NCI-H524 treated with DMSO at 0.1 percent for 48 hours (cell line): ENCODE results near the gene APOBEC4.

Experiments used
- DNase-seq: peaks from one replicate; lab custom pipeline; 2025; lab: John Stamatoyannopoulos, UW

APOBEC4 gene

DNA sequence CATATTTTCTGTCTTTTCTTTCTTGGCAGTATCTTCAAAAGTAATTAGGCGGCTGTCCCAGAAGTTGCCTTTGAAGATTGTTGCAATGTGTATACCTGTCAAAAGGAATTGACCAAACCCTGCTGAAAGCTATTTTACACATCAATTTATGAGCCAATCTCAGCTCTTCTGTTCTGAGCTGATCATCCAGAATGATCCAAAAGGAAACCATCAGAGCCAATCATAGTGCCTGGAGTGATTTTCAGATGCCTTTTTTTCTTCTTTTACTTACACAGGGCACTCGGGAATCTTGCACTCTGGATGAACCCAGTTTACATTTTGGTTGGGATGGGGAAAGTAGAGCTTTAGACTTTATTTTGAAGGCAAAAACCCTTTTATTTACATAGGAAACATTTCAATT lies 21.8 kb upstream of the APOBEC4 start:
- no peak for DNase-seq

GRCh38 chr1:183674339-183674738 lies 21.2 kb upstream of the APOBEC4 start:
- DNase-seq, result no peak

DNA sequence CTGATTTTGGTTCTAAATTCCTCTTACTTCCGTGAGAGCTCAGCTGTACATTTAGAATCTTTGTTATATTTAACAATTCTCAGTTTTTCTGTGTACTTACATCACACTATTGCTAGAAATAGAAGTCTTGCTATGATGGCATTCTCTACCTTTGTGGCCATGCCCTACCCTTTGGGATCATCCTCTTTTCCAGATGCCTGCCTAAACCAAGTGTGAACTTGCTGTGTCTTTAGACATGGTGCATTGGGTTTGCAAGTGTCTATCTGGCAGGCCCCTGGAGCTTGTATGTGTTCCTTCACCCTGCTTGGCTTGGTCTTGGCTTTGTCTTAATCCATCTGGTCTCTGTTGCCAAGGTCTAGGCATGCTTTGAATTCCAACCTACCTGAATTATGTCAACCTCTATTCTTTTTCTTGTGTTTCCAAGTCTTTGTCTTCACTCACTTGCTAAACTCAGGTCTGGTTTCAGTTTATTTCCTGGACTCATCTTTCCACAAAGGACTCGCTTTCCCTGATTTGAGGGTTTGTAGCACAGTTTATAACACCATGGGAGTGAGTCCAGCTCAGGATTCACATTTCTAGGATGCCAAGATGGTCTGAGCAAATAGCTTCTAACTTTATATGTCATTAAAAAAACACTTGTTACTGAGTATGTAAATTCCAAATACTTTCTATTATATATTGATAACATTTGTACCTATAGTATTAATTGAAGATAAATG lies 20.6 kb upstream of the APOBEC4 start:
- no peak for DNase-seq

DNA sequence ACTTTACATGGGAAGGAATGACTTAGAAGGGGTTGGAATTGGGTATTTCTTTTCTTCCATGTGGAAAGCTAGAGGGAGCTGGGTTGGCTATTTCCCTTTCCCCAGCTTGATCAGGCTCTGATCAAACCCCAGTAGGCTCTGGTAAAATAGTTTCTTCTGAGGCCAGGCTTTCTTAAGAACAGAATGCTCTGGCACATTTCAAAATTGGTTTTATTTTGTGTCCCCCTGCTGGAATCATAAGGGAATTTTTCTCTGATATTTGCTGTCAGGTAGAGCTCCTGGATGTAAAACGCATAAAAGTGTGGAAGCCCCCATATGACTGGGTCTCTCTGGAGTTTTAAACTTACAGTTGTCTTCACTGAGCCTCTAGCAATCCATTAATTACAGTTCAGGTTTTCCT lies 17.1 kb upstream of the APOBEC4 start:
- no peak for DNase-seq

DNA sequence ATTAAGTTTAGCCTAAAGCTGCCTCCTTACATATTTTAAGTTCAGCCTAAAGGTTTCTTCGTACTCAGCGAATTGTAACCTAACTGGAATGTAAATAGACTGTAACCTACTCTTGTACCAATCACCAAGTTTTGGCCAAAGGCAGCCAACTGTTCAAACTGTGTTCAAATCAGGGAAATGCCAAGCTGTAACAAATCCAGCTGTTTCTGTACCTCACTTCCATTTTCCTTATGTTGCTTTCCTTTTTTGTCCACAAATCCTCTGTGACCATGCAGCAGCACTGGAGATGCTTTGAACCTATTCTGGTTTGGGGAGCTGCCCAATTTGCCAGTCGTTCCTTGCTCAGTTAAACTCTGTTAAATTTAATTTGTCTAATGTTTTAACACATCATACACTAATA lies 3.2 kb upstream of the APOBEC4 start:
- no peak for DNase-seq

GRCh38 chr1:183655562-183656075 lies 2.5 kb upstream of the APOBEC4 start:
- DNase-seq, result peak; percentile 29

DNA sequence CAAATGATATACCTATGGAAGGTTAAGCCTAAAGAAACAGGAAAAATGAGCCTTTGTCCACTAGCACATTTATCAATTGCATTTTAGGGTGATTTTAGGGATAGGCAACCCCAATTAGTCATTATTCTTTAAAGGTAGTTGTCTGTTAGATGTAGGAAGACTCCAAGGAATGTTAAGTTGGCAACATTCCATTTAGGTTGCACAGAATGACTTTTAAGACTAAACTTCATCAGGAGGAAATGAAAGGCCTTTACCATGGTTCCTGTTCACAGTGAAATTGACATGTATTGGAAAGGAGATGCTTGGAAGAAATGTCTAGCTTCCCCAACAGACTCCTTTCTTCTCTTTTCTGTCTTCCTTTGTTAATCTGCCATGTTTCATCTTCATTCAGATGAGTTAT lies 1.6 kb upstream of the APOBEC4 start:
- DNase-seq, result no peak

DNA sequence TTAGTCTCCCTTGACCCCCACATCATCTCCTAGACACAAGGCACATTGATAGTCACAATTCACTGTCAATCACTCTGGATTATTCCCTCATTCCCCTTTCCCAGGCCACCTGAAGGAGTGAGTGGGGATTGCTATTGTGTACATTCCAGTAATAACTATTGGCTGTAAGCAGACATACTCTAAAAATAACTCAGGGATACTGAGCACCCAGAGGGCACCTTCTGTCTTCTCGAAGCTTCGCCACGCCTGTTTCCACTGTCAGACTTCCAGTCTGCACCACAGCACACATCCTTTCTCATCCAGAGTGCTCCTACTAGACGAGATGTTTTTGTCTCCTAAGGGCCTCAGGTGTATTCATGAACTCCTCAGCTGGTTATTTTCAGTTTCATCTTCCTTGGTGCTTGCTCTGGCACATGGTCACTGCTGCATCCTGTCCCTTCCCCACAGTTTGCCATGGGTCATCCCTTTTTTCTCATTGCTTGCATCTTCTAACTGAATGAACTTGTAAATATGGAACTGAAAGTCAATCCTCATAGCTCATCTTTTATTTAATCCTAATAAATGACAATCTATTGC lies 848 bp upstream of the APOBEC4 start:
- no peak for DNase-seq

GRCh38 chr1:183653462-183653794 lies 312 bp upstream of the APOBEC4 start:
- no peak for DNase-seq

- DNase-seq, result no peak
Observed at GRCh38 chr1:183652107-183652506, 1.0 kb downstream of the APOBEC4 start.

DNA sequence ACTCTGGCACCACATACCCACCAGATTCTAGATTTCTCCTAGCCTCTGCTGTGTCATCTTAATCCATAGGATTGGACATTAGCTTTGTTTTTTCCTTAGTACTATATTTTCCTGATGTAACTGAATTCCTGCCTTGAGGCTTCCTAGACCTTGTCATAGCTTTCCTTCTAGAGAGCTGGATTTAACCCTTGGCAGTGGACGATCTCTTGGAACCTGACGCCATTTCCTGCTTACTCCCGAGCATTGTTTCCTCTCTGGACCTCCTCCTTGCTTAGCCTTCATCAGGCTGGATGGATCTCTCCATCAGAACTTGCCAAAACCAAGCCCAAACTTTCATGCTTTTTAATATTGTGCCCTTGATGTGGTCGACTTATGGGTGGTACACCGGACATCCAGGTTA lies 1.5 kb downstream of the APOBEC4 start:
- no peak for DNase-seq

GRCh38 chr1:183648042-183648441 lies 5.1 kb downstream of the APOBEC4 start:
- DNase-seq, result no peak

GRCh38 chr1:183646776-183647175 lies 6.3 kb downstream of the APOBEC4 start:
- DNase-seq, result peak; percentile 76

DNA sequence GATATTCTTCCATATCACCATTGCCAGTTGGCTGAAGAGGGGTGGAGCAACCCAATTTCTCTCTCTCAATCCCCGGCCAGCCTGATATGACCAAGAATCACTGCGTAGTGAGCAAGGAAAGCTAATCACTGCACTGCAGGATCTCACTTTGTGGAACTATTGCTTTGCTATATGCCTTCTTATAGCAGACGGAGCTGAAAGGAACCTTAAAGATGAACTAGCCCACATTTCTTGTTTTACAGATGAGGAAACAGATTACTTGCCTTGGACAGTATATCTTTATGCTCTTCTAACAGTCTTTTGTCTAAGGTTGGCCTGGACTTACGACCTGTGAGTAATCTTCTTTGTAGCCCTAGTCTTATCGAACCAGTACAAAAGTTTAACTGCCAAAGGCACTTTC lies 7.6 kb downstream of the APOBEC4 start:
- DNase-seq, result no peak

- DNase-seq, result no peak
Observed at GRCh38 chr1:183642166-183642565, 10.9 kb downstream of the APOBEC4 start.

DNA sequence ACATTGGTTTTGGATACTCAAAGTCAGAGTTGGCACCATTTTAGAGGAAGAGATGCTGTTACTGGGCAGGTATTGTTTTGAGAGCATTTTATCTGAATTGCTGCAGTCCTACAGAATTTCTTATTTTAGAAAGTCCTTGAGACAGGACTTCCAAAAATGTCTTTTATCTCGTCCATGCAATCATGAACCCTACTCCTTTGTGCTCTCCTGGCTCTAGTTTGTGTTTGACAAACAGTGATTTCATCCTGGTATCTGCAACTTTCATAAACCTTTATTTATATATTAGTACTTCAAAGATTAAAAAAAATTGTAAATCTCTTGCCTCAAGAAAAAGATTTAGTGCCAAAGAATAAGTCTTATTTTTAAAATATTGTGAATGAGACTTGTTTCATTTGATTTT lies 12.9 kb downstream of the APOBEC4 start:
- DNase-seq, result no peak

DNA sequence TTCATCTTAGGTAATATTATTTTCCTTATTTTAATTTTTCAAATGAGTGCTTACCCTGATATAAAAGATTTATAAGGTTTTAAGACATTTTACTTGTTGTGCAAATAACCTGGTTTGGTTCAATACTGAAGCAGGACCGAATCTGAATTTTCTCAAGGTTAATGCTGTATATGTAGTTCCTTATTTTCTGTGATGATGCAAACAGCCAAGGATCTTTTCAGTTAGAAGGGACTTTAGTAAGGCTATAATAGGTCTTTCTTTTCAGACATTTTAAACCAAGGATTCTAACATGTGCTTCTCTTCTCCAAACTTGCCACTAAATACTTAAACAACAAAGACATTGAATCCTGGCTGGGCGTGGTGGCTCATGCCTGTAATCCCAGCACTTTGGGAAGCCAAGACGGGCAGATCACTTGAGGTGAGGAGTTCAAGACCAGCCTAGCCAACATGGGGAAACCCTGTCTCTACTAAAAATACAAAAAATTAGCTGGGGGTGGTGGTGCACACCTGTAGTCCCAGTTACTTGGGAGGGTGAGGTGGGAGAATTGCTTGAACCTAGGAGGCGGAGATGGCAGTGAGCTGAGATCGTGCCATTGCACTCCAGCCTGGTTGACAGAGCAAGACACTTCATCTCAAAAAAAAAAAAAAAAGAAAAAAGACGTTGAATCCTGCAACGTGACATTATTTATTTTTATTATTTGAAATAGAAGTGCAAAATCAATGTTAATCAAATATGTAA lies 14.3 kb downstream of the APOBEC4 start:
- no peak for DNase-seq

DNA sequence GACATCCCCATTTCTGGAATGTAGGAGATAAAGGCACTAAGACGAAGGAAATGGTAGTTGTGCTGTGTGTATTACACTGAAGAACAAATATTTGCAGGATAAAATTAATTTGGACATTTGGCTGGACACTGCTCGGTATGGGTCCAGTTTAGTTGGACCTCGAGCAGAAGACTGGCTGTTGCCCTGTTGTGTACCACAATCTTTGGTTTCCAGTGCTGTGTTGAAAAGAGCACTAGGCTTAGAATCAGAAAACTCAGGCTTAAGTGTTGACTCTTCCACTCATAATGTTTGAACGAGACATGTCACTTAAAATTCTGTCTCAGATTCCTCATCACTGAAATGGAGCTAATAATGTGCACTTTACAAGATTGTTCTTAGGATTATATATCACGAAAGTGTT lies 16.3 kb downstream of the APOBEC4 start:
- no peak for DNase-seq

DNA sequence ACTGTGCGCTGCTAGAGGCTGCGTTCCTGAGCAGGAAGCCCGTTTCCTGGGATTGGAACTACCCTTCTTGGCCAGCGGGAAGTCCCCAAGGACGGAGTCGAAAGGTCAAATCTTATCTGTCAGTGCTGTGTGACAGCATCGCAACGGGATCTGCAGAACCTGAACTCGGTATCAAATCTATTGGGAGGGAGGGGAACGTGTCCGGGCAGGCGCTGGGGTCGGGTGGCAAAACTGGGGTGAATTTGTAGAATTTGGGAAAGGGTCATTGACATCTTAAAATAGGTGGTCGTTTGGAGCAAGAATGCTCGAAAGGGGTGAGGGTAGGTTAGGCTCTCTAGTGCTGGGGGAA lies 16.8 kb downstream of the APOBEC4 start:
- DNase-seq, result no peak

DNA sequence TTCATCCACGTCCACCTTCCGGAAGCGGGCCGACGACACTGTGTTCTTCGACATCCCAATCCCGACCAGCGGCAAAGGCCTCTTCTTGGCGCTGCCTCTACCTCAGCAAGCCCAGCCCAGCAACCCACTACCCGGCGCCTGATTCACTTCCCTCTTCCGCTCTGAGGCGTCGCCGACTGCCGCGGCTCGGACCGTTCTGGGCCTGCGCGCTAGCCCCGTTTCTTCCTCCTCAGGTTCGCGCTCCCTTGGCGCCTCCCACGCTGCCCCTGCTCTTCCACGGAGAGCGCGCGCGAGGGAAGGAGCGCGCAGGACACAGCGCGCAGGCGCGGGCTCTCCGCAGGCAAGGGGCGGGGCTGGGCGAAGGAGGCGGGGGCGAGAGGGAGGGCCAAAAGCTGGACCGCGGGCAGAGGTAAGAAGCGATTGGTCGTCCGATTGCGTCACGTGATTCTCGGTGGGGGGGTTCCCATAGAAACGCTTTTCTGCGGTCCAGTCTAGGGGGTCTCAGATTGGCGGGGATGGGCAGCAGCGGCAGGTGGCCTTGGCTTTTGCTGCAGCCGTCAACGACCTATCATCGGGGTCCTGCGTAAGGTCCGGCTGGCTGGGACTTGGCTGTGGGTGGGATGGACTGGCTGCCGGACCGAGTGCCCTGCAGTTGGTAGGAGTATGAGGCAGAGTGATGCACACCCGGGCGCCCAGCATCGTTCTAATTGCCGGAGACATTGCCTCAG lies 17.3 kb downstream of the APOBEC4 start, which contains the start of gene ARPC5:
Gene ARPC5, minus strand, starts transcription at position 178 of the 728 bp plus-strand sequence. Its CDS starts 124 bp downstream, at position 54.
- peak; percentile 95 for DNase-seq

DNA sequence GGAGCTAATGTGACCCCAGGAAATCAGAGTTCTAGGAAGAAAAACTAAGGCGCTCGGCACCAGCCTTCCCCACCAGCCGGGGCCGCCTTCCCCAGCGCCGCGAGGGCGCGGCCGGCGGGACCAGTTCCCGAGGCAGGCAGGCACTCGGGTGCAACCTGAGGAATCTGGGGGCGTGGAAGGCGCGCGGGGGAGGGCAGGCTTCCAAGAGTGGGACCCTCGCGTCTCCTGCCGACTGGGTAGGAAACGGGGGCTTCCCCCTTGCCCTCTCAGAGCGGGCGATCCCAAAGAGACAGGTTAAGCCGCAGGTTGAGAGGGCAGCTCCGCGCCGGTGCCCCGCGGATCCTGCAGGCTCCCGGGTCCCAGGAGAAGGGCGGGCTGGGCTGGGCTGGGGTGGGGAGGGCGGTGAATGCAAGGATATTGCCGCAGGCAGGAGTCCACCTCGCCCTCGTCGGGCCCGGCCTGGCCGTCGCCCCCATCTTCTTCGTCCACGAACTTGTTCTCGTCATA lies 18.0 kb downstream of the APOBEC4 start:
- no peak for DNase-seq

GRCh38 chr1:183634429-183635065 lies 18.6 kb downstream of the APOBEC4 start:
- no peak for DNase-seq
